ENCODE measurements around the gene ATP8A2.

GRCh38 chr13:25899952-25900351 is 528.2 kb downstream of the ATP8A2 start:
- TF ChIP-seq NR3C1 (CRISPR knock-in tag; conservative IDR thresholded peaks at IDR 0.05; ENCODE audit: low read depth) = no peak
- TF ChIP-seq ZNF425 (CRISPR knock-in tag; conservative IDR thresholded peaks at IDR 0.05) = no peak
- no peak for TF ChIP-seq SMAD3 (CRISPR knock-in tag; IDR thresholded peaks at IDR 0.05; ENCODE audit: borderline replicate concordance)
- no peak for TF ChIP-seq CTCF (IDR thresholded peaks at IDR 0.05)
- TF ChIP-seq HMGA2 (CRISPR knock-in tag; IDR thresholded peaks at IDR 0.05) = no peak
- TF ChIP-seq FOXP4 (CRISPR knock-in tag; IDR thresholded peaks at IDR 0.05) = no peak
- TF ChIP-seq ZNF138 (CRISPR knock-in tag; conservative IDR thresholded peaks at IDR 0.05) = no peak

Measured in WTC11 (cell line).